HCT116 (cell line): Measurements from ENCODE around the gene MAFG. TPM values are rescaled to one million over a fixed set of nuclear protein-coding genes. Genes with fewer than 3 reads are reported as not detected.
A peak's percentile ranks its signal among the peaks of the same experiment; 100 is the strongest.

Source experiments
- ATAC-seq: fragments of 200-7000 bp; cut with Tn5 transposase; 2 replicates; pipeline ENCODE4 v1.9.1; 2020; ENCODE audit warnings: mild to moderate bottlenecking, moderate library complexity
- BruUV-seq: library from RNA; stranded (reverse); fragments of 400-500 nt; replicated peaks from 2 replicates; lab custom pipeline; 2021; lab: Mats Ljungman, UMichigan
- CTCF ChIA-PET: fragments of 300-600 bp; sonication (Branson Sonifier 250); formaldehyde crosslinking; loops from one replicate; lab custom pipeline; 2021; ENCODE audit warnings: antibody characterized with exemption; lab: Charles Lee
- POLR2A ChIA-PET: fragments of 300-600, 350-600 bp; sonication (Branson Sonifier 250); formaldehyde crosslinking; loops from one replicate; lab custom pipeline; 2021; ENCODE audit warnings: antibody characterized with exemption; lab: Charles Lee
- RAD21 ChIA-PET, 2 experiments: fragments of 300-600 bp; sonication (Branson Sonifier 250); formaldehyde crosslinking; loops; one replicate each; lab custom pipeline; 2023; ENCODE audit warnings: low total read pairs in 2 of 2; ENCODE audit not compliant: uncharacterized antibody in 2 of 2, unreplicated experiment in 2 of 2, low non-redundant PET in 1 of 2; lab: Charles Lee
- DNase-seq: peaks from one replicate; pipeline ENCODE4 v3.0.0-alpha.2; 2010; ENCODE audit warnings: low read depth, low spot score
- H2AFZ ChIP-seq: fragments of 200-600 bp; shearing (Covaris generic), sonication (generic); 2 replicates; pipeline ENCODE4 v1.6.1; 2017; ENCODE audit warnings: low read depth, mixed run types, mixed read lengths, antibody characterized with exemption, low read length; ENCODE audit not compliant: poor library complexity, severe bottlenecking
- H3K27ac ChIP-seq: 2 replicates; pipeline ENCODE4 v1.5.1; 2012; ENCODE audit warnings: low read depth, low read length
- H3K27me3 ChIP-seq: fragments of 200-600 bp; sonication (generic); 2 replicates; pipeline ENCODE4 v1.6.1; 2016; ENCODE audit warnings: mixed run types, low read length, mixed read lengths; ENCODE audit not compliant: insufficient read depth
- H3K36me3 ChIP-seq, 2 experiments: fragments of 200-500 bp in 1 of 2; fragments of 200-600 bp in 1 of 2; sonication (Bioruptor generic) in 1 of 2; sonication (generic) in 1 of 2; 2 replicates each; pipeline versions ENCODE4 v1.5.1 to v1.6.1; 2014 to 2016; ENCODE audit warnings: low read length in 2 of 2, inconsistent platforms in 1 of 2, mixed read lengths in 1 of 2, mixed run types in 1 of 2; ENCODE audit not compliant: insufficient read depth in 2 of 2, control insufficient read depth in 1 of 2
- H3K4me1 ChIP-seq, 2 experiments: fragments of 200-600 bp in 1 of 2; sonication (generic) in 1 of 2; 2 replicates each; pipeline versions ENCODE4 v1.5.1 to v1.6.1; 2012 to 2017; ENCODE audit warnings: low read length in 2 of 2, inconsistent platforms in 1 of 2, mild to moderate bottlenecking in 1 of 2, mixed read lengths in 1 of 2, mixed run types in 1 of 2, moderate library complexity in 1 of 2; ENCODE audit not compliant: insufficient read depth in 2 of 2, control insufficient read depth in 1 of 2
- H3K4me2 ChIP-seq: fragments of 200-600 bp; sonication (generic); 2 replicates; pipeline ENCODE4 v1.6.1; 2017; ENCODE audit warnings: mixed run types, low read length, mixed read lengths
- H3K4me3 ChIP-seq, 2 experiments: fragments of 200-600 bp in 1 of 2; sonication (generic) in 1 of 2; replicated peaks in 1 of 2; 2 replicates each; pipeline ENCODE4 v1.5.1; 2011 to 2016; ENCODE audit warnings: low read length in 2 of 2, control low read depth in 1 of 2, low read depth in 1 of 2, mild to moderate bottlenecking in 1 of 2, mixed read lengths in 1 of 2, mixed run types in 1 of 2
- H3K79me2 ChIP-seq: fragments of 200-600 bp; sonication (generic); 2 replicates; pipeline ENCODE4 v1.6.1; 2017; ENCODE audit warnings: mild to moderate bottlenecking, mixed run types, low read length, moderate library complexity, mixed read lengths; ENCODE audit not compliant: insufficient read depth
- H3K9ac ChIP-seq: fragments of 200-600 bp; sonication (generic); 2 replicates; pipeline ENCODE4 v1.6.1; 2016; ENCODE audit warnings: low read length, mixed read lengths
- H3K9me2 ChIP-seq: fragments of 200-600 bp; sonication (generic), shearing (Covaris generic); 2 replicates; pipeline ENCODE4 v1.6.1; 2017; ENCODE audit warnings: mixed run types, mild to moderate bottlenecking, moderate library complexity; ENCODE audit not compliant: insufficient read depth
- H3K9me3 ChIP-seq, 2 experiments: fragments of 200-500 bp in 1 of 2; fragments of 200-600 bp in 1 of 2; sonication (Bioruptor generic) in 1 of 2; sonication (generic) in 1 of 2; 2 replicates each; pipeline ENCODE4 v1.6.1; 2014 to 2017; ENCODE audit warnings: low read length in 2 of 2, mixed read lengths in 2 of 2, inconsistent platforms in 1 of 2, low read depth in 1 of 2, mild to moderate bottlenecking in 1 of 2, mixed run types in 1 of 2, moderate library complexity in 1 of 2; ENCODE audit not compliant: control insufficient read depth in 1 of 2, insufficient read depth in 1 of 2
- H4K20me1 ChIP-seq: fragments of 200-600 bp; sonication (generic), shearing (Covaris generic); 2 replicates; pipeline ENCODE4 v1.6.1; 2017; ENCODE audit warnings: mixed run types, mild to moderate bottlenecking, moderate library complexity; ENCODE audit not compliant: insufficient read depth
- CTCF ChIP-seq, 3 experiments: fragments of 200-600 bp in 1 of 3; sonication (generic) in 1 of 3; IDR thresholded peaks in 2 of 3; conservative IDR thresholded peaks in 1 of 3; 2 replicates each; pipeline ENCODE4 v1.5.1; 2012 to 2017; ENCODE audit warnings: low read depth in 2 of 3, low read length in 2 of 3, antibody characterized with exemption in 1 of 3, borderline replicate concordance in 1 of 3, control low read depth in 1 of 3, mild to moderate bottlenecking in 1 of 3, mixed read lengths in 1 of 3, mixed run types in 1 of 3, moderate library complexity in 1 of 3; ENCODE audit not compliant: insufficient read depth in 1 of 3
- FOSL1 ChIP-seq: IDR thresholded peaks from 2 replicates; pipeline ENCODE4 v1.6.1; 2012; ENCODE audit warnings: low read depth
- YY1 ChIP-seq: IDR thresholded peaks from 2 replicates; pipeline ENCODE4 v1.6.1; 2011; ENCODE audit warnings: low read length, low read depth, moderate library complexity, mild to moderate bottlenecking; ENCODE audit not compliant: insufficient replicate concordance; ENCODE audit errors: extremely low read depth
- intact Hi-C: fragments of 100-400 bp; cut with micrococcal nuclease; formaldehyde crosslinking; loops from 2 replicates; pipeline ENCODE4 v1.10.0; 2022
- total RNA-seq: library from RNA; stranded (reverse); gene quantifications from one replicate; pipeline ENCODE4 v1.2.1, GENCODE V29; 2021; ENCODE audit not compliant: unreplicated experiment

Gene MAFG
- total RNA-seq, 1 experiment from 2014 or later, result 46.8 TPM

GRCh38 chr17:81923302-81924260 lies 4.0 kb downstream of the MAFG start:
- Histone ChIP-seq H3K9ac (peak overlapping the region; percentile 65), H3K9me2 (no peaks in the 10 kb centered on the region), H3K36me3 (peaks cover 15 to 36% of the 10 kb centered on the region in 2 experiments; a peak in 3 of 4 replicates), H2AFZ (no peak overlapping the region), H4K20me1 (no peaks in the 10 kb centered on the region)
- POLR2A ChIA-PET, result interaction anchor here (1.1 kb wide), 1 partner anchor 45 kb away, joined by 3 read pairs; no protein-coding TSS in a partner anchor
- peak; percentile 21 for DNase-seq
- no peak for TF ChIP-seq FOSL1
- TF ChIP-seq YY1, result no peak
- peak in 2 of 3 experiments; percentile 11 to 32; a peak in 3 of 6 replicates for TF ChIP-seq CTCF (IDR thresholded peaks at IDR 0.05 in 2 of 3, conservative IDR thresholded peaks at IDR 0.05 in 1 of 3; ENCODE audit: borderline replicate concordance in 1 of 3, insufficient read depth in 1 of 3, low read depth in 2 of 3, low read length in 2 of 3)
- TF ChIP-seq, all 23 proteins: peak for 1
- Histone ChIP-seq H3K4me3 (peak overlapping the region; percentile 25 to 36), H3K4me2 (peak overlapping the region; percentile 80), H3K9me3 (no peaks in the 10 kb centered on the region), H3K79me2 (peaks cover 91% of the 10 kb centered on the region), H3K27me3 (no peaks in the 10 kb centered on the region), H3K4me1 (peaks cover 30 to 56% of the 10 kb centered on the region in 2 experiments), H3K27ac (peak overlapping the region; percentile 80)
- peak; percentile 26 for ATAC-seq
- intact Hi-C loops, result no loop called here
- no TSS peak for BruUV-seq
- CTCF ChIA-PET, result interaction anchor here (1.0 to 1.8 kb wide), 2 partner anchors 11 to 54 kb away, joined by 3 to 4 read pairs; no protein-coding TSS in a partner anchor
- RAD21 ChIA-PET, result interaction anchor here in 1 of 2 experiments (0.6 kb wide), 2 partner anchors 45 to 99 kb away, joined by 5 to 6 read pairs; partner anchors contain the start of gene LRRC45
